Dermis microvascular lymphatic vessel endothelial cell (primary cell): ENCODE data around the gene C22orf31. TPM values are rescaled to one million over a fixed set of nuclear protein-coding genes. Genes with fewer than 3 reads are reported as not detected.

ENCODE experiments used
- DNase-seq, 2 donors: peaks; one replicate each; pipeline versions ENCODE4 v3.0.0 to v3.0.0-alpha.2; 2010; ENCODE audit warnings: low read depth in 2 of 2
- total RNA-seq: library from RNA; depleted of rRNA; stranded (reverse); fragments of >200 nt; gene quantifications from 2 replicates; pipeline ENCODE4 v1.2.1, GENCODE V29; 2014

The C22orf31 gene
- total RNA-seq, 1 donor from 2014 or later: not detected

DNA sequence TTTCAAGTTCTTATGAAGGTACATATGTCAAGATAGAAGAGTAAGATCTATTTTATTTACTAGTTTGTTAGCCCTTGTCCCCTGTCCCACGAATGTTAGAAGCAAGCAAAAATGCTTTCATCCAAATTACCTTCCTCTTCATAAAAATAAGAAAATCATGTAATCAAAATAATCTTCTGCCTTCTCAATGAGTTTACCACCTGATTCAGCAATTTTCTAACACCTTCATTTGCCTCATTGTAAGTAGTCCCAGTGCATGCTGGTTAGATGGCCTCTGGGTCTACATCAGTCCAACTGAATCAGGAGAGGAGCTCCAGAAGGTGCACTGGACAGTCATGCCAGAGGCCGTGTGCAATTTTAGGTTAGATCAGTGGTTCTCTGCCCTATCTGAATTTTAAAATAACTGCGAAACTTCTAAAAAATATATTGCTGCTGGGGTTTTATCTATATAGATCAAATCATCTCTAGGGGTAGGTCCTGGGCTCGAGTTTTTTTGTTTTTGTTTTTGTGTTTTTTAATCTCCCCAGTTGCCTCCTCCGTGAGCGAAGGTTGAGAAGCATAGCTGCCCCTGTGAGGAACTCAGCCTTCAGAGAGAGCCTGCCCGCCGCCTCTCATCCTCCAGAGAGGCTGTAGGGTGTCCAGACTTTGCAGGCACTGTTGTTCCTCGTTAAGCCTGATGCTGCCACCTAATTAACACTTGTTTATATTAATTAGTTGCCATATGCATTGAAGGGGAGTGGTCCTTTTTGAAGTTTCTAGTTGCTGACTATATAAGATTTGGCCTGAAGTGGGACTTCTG, 32.2 kb downstream of the C22orf31 start:
- DNase-seq: no peak

DNA sequence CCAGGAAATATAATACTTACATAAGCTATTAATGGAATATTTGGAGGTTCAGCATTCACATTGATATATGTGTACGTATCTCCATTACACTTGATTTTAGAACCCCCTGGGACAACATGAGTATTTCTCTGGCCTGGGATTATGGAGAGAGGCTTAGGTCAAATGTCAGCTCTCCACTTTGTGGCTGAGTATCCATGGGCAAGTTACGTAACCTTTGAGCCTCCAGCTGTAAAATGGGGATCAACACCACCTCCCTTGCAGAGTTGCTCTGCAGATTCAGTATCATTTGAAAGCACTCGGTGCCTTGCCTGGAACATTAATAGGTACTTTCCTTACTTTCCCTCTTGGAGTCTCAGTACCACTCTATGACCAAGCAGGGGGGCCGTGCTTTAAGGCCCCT, 33.2 kb downstream of the C22orf31 start:
- DNase-seq: no peak

DNA sequence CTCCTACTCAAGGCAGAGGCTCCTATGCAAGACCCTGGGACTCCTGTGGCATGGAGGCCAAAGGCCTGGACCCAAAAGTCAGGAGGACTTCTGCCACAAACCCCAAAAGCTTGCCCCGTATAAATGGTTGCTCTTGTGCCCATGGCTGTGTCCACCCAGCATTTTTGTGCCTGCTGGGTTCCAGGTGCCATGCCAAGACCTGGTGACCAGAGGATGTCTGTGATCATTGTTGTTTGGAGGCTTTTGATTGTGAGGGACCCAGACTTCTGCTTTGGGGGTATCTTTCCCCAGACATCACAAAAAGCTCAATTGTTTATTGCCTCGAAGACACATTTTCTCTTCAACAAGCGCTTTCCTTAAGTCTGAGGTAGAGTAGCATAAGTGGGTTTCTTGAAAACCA, 35.1 kb downstream of the C22orf31 start:
- DNase-seq: no peak

DNA sequence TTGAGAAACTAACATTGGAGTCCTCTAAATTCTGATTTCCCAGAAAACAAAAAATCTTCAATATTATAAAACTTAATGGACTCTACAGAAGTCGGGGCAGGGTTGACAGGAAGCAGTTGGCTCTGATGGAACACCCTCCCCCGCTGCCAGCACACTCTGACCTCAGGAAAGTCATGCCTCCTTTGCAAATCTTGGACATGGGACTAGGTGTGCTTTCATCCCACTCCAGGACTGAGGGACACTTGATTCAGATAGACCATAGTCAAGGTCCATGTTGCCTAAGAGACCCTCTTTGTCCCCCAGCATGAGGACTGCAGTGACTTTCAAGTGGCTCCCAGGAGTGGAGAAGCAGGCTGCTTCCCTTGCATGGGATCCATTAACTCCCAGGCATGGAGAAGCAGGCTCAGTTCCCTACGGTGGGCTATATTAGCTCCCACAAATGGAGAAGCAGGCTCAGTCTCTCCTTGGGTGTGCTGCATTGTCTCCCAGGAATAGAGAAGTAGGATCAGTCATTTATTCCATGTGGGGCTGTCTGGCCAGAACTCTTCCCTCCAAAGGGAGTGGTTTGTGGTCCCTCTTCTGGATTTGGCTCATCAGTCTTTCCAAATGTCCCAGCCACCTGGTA, 38.3 kb downstream of the C22orf31 start:
- no peak for DNase-seq

DNA sequence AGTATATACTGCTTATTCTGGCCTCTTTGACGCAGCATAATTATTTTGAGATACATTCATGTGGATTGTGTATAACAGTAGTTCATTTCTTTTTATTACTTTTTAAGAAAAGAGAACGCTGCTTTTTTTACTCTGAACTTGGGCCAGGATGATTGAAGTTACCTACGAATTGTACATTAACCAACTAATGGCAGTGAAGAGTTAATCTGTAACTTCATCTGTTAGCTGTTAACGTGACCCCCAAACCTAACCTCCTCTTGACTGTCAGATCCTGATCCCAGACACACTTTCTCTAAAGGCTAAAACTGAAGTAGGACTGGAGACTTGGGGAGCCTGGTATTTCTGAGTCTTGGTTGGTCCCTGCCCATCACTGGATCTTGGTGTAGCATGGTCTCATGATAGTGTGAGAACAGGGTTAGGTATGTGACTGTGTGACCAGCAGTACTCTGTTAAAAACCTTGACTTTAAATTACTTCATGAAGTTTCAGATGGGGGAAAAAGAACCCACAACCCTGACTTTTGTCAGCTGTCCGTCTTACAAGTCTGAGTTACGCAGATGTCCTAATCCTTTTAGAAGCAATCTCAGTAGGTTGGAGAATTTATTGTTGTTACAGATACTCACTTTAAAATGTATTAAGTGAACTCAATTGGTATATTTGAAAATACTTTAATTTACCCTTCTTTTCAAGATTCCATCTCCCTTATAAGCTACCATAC, 39.4 kb downstream of the C22orf31 start:
- no peak for DNase-seq

DNA sequence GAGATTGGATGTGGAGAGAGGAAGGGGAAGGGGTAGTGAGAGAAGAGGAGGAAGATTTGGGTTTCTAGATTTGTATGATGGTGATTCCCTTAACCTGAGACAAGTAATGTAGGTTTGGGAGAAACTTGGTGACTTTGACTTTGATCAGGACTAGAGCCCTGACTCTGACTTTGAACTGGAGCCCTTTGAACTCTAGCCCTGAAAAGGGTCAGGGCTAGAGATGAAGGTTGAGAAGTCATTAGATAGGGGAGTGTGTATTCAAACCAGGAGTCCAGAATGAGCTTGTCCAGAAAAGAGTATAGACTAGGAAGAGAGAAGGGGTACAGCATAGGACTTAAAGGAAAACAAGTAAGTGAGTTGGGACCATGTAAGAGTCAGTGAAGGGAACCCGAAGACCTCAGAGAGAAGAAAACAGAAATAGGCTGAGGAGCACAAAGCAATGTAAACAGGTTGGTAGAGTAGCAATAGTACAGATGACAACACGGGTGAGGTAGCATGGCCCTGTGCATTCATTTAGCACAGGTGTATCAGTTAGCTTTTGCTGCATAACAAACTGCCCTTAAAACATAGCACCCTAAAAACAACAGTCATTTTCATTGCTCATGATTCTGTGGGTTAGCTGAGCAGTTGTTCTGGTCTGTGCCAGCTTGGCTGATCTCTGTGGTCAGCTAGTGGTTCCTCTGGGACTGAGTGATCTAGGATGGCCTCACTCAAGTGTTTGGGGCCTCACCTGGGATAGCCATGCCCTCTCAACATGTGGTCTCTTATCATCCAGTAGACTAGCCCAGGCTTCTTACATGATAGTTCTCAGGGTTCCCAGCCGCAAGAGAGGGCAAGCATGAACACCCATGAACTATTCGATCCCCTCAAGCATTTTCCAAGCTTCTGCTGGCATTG, 43.1 kb downstream of the C22orf31 start:
- DNase-seq: no peak

DNA sequence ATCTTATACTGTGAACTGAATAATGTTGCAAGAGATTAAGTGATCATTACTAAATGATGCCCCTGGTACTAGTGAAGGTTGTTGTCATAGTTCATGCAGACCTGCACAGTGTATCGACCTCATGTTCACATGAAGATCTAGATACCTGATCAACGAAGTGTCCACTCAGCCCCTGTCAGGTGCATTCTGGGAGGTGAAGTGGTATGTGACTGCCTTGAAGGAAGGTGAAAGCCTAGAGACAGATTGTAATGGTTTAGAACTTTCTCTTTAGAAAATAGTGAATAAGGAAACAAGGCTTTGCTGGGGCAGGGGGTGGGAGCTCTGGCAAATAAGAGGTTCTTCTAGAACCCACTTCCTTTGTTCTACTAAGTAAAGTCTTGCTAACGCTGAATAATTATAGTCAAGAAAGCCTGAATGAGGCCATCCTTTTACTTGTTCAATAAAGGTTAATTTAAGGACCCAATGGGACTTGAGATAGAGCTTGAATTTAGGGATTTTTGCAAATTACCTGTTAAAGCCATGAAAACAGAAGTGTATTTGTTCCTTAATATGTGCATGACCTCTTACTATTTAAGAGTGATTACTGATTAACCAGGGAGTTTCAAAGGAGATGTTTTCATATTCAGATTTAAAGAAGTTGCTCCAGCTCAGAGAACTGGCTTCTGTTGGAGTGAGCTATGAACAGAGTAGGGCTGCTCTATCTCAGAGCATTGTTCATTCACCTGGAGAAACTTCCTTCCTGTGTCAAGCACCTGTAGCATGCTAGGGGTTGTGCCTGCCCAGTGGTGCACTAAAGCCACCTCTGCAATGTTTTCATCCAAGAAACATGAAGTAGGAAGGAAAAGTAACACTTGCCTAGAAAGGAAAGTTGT, 45.3 kb downstream of the C22orf31 start:
- DNase-seq: no peak

DNA sequence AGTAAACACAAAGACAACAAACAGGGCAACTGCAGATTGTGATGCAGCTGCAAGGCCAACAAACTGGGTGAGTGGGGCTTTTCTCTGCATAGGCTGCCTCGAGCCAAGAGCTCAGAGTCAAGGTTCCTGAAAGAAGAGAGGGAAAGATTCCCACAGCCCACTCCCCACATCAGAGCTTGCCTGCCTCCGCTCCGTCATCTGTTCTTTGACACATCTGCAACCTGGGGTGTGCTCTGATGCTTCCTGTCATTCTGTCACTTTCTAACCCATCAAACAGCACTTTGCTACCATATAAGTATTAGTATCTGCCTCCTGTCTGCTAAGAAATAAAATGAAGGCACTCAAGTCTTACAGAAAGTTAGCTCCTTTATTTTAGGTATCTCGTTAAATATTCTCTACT, 46.9 kb downstream of the C22orf31 start:
- DNase-seq: no peak

DNA sequence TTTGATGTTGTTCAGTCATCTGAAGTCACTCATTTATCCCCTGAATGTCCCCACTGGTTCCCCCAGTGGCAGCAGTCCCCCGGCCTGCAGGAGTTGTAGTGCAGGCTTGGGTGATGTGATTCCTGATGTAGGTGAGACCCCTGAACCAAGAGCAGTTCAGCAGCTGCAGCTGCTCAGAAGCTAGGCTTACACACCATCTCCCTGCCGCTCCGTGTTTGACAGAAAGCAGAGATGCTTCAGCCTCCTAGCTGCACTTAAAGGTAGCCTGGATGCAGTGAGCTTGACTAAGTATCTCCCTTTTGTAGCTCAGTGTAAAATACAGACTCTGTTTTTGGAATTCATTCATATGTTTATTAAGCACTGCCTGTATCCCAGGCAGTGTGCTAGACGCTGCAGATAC, 47.3 kb downstream of the C22orf31 start:
- no peak for DNase-seq

DNA sequence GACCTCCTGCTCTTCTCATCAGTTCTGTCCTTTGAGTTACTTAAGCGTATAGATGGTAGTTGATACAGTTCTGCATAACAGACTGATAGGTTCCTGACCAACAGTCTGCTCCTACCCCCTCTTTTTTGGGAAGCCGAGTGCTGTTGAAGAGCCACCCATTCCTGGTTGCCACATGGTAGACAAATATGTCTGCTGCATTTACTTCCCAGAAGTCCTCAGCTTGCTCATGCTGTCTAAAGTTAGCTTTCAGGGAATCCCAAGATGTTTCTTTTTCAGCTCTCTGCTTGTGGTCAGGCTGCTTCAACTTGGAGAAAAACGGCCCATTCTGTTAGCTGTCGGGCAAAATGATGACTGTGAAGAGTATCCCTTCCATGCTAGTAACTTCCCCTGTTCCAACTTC, 48.7 kb downstream of the C22orf31 start:
- DNase-seq: no peak

DNA sequence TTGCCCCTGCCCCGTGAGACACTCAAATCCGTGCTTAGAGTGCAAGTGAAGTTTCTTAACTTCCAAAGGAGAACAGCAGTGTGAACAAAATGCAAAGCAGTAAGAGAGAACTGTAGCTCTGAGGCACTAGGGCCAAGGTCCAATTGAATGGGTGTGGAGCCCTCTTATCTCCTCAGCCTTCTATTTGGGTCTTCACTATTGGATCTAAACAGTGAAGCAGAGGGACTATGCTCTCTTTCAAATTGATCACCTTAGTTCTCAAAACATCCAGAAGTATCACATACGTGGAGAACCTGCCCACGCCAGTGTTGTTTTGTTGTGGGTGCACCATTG, 49.6 kb downstream of the C22orf31 start:
- no peak for DNase-seq

DNA sequence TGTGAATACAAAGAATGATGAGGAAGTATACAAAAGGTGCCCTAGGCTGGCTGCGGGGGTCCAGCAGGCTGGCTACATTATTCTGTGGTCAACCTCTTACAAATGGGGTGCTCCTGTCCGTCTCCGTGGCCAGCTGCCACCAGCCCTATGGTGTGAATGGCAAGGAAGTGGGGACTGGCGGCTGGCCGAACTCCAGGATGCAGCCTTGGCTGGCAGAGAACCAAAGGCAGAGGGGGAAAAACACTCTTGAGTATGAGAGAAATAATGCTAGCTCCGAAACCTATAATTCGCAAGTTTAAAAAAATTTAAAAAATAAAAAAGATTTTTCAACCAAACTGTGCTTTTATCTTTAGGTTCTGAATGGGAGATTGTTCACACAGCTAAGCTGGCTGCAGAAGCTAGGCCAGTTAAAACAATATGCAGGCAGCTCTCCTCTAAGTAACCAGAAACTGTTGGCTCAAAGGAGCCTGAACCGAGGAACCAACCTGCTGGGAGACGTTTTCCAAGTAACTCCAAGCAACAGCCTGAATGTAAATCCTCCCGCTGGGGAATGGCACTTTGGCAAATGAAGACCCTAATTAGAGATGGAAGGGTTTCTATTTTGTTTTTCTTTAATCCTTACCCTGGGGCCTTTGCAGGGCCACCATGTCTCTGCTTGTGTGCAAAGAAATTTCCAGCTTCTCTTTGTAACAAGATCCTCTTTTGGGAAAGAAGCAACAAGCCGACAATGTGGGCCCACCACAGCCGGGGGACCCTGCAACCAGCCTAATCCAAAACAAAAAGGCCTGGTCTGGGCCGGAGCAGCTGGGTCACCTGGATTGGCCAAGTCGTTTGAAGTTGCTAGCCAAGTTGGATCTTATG, 50.2 kb downstream of the C22orf31 start:
- DNase-seq: no peak

DNA sequence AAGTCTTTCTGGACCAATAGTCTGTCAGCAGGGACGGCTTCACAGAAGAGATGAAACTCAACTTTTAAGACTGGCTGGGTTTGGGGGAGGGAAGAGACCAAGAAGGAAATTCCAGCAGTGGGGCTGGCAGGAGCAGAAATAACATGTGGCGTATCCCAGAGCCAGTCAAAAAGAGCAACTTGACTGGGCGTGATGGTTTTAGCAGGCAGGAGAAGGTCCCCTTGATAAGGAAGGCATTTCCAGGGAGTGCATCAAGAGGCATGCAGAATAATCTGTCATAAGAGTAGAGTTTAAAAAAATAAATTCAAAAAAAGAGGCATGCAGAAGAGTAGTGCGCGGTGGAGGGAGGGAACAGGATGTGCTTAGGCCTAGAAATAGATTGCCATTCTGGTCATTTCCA, 52.5 kb downstream of the C22orf31 start:
- DNase-seq: no peak

Other genes with a start within 250 kb of the C22orf31 start
- 1.5 and 2.5 TPM in 2 replicates for gene ZNRF3, start 178.3 kb downstream of the C22orf31 start, total RNA-seq
- 0.26 and 0.63 TPM in 2 replicates for gene KREMEN1, start 11.2 kb upstream of the C22orf31 start, total RNA-seq
- gene EMID1, start 144.1 kb upstream of the C22orf31 start, total RNA-seq: 1.9 and 15.9 TPM in 2 replicates
- 14.8 and 23.3 TPM in 2 replicates for gene RHBDD3, start 206.2 kb upstream of the C22orf31 start, total RNA-seq
- 149 and 156 TPM in 2 replicates for gene EWSR1, start 206.4 kb upstream of the C22orf31 start, total RNA-seq
- gene GAS2L1, start 244.8 kb upstream of the C22orf31 start, total RNA-seq: 11.8 and 26.8 TPM in 2 replicates